DLD1 (cell line): ENCODE measurements around the gene CERK.

Source experiments
- in situ Hi-C: cut with HindIII; loops from 2 replicates; pipeline ENCODE4 v1.10.0; 2017; ENCODE audit warnings: low sequenced_read_pairs

The CERK gene

GRCh38 chr22:46764779-46765485 lies 26.9 kb upstream of the CERK start:
- in situ Hi-C loops, result no loop called here

GRCh38 chr22:46764140-46764680 lies 26.2 kb upstream of the CERK start:
- in situ Hi-C loops, result no loop called here

- in situ Hi-C loops, result no loop called here
These were observed 25.1 kb upstream of the CERK start for GRCh38 chr22:46763051-46763705.

GRCh38 chr22:46762238-46763050 lies 24.4 kb upstream of the CERK start, which contains the start of gene TBC1D22A:
TBC1D22A (plus strand) TSS chr22:46762650; CDS start chr22:46762787, 137 bp downstream.
- in situ Hi-C loops, result no loop called here

DNA sequence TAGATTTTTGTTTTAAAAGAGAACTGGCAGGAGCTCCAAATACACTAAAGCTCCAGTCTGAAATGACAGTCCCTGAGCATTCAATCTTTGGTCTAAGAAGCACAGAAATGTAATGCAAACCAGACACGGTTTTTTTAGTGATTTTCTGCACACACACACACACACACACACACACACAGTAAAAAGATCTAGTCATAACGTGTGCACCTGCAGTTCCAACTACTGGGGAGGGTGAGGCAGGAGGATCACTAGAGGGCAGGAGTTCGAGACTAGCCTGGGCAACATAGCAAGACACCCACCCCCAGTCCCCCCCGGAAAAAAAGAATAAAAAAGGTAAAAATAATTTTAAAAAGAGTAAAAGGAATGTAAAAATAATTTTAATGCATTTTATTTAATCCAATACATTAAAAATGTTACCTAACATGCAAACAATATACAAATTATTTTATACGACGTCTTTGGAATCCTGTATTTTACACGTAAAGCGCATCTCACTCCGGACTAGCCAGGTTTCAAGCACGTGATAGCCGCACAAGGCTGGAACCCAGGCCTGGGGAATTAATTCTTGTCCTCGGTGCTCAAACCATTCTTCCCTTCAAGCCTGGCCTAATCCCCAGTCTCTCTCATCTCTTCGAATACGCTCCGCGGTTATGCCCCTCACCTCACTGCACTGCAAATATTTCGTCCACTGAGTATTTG lies 23.6 kb upstream of the CERK start:
- in situ Hi-C loops, result no loop called here

- in situ Hi-C loops, result no loop called here
These were observed 23.0 kb upstream of the CERK start for GRCh38 chr22:46761017-46761416.

- in situ Hi-C loops, result no loop called here
These were observed 20.8 kb upstream of the CERK start for GRCh38 chr22:46758867-46759290.

GRCh38 chr22:46758121-46758520 lies 20.1 kb upstream of the CERK start:
- in situ Hi-C loops, result no loop called here

- in situ Hi-C loops, result no loop called here
These were observed 19.1 kb upstream of the CERK start for GRCh38 chr22:46757104-46757503.

- in situ Hi-C loops, result no loop called here
These were observed 18.0 kb upstream of the CERK start for GRCh38 chr22:46756097-46756496.

- in situ Hi-C loops, result no loop called here
These were observed 17.5 kb upstream of the CERK start for GRCh38 chr22:46755525-46755924.

GRCh38 chr22:46754826-46755225 lies 16.8 kb upstream of the CERK start:
- in situ Hi-C loops, result no loop called here

DNA sequence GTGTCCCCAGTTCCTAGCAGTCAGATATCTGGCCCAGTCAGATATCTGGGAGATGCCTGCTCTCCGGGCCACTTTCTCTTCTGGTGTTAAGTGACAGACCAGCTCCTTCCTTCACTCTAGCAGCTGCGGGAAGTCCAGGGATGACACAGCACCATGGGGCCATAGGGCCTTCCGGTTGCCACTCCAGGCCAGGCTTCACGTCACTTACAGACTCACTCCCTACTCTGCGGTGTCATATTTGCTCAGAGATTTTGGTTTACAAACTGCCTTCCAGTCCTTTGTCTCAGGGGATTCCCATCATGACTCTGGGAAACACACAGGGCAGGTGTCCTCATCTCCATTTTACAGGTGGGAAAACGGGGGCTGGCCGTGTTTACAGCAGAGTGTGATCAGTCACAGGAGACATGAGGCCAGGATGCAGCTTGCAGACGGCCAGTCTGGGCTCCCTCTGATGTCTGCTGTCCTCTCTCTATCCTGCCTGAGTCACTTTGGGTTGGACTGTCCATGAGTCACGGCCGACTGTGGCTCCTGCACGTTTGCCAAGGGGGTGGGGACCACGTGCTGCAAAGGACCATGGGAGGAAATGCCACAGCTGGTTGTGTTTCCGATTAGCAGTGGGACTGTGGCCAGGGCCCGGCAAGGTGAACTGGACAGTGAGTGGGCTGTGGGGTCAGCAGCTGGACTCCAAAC lies 16.2 kb upstream of the CERK start:
- in situ Hi-C loops, result no loop called here

GRCh38 chr22:46753761-46754109 lies 15.7 kb upstream of the CERK start:
- in situ Hi-C loops, result no loop called here

GRCh38 chr22:46753360-46753759 lies 15.3 kb upstream of the CERK start:
- in situ Hi-C loops, result no loop called here

DNA sequence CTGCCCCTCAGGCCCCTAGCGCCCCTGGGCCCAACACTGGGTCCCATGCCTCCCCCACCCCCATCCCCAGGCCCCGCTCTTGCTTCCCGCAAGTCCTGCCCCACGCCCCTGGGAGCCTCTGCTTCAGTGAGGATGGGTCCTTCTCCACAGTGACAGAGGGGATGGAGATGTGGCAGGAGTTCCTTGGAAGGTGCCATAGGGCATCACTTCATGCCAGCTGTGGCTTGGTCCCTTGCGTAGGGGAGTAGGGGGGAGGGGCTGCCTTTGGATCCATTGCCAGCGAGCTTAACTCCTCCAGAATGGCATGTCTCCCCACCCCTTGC lies 14.9 kb upstream of the CERK start:
- in situ Hi-C loops, result no loop called here

GRCh38 chr22:46752286-46752987 lies 14.4 kb upstream of the CERK start:
- in situ Hi-C loops, result no loop called here

DNA sequence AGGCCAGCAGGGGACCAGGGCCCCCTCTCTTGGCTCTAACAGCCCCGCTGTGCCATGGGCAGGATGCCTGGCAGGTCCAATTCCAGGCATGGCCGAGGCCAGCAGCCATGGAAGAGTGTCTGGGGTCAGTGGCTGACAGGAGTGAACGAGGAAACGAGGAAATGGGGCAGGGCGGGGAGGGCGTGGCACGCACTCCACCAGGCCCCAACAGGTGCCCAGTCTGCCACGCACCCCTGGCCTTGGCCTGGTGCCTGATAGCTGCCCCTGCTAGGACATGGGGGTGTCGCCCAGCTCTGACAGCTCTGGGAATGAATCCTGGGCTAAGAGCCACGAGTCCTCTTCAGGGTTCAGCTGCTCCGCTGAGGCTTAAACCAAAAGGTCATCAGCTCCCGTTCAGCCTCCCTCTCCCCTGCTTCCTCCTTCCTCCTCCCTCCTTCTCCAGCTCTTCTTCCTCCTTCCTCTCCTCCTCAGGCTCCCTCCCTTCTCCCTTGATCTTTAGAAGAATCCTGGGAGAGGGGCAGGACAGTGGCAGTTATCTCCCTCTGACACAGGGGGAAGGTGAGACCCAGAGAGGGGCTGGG lies 12.9 kb upstream of the CERK start:
- in situ Hi-C loops, result no loop called here

- in situ Hi-C loops, result no loop called here
These were observed 12.4 kb upstream of the CERK start for GRCh38 chr22:46750530-46750800.
